CD4-positive, CD25-positive, alpha-beta regulatory T cell (primary cell): Measurements from ENCODE around the gene GPR183. TPM values are rescaled to one million over a fixed set of nuclear protein-coding genes. Genes with fewer than 3 reads are reported as not detected.

Source experiments
- ATAC-seq, 2 donors: fragments of 150-1000 bp; cut with Tn5 transposase; one replicate each; pipeline ENCODE4 v1.10.0; 2021; ENCODE audit warnings: low read depth in 2 of 2, moderate number of reproducible peaks in 2 of 2, moderate library complexity in 1 of 2
- DNase-seq, 3 donors: peaks; one replicate each; pipeline versions ENCODE4 v3.0.0 to v3.0.0-alpha.2; 2012 to 2022; ENCODE audit warnings: mixed read lengths in 1 of 3
- H3K27ac ChIP-seq: one replicate; pipeline ENCODE4 v1.7.0; 2013; ENCODE audit warnings: mild to moderate bottlenecking, low read length; ENCODE audit not compliant: insufficient read depth, poor library complexity, severe bottlenecking
- H3K27me3 ChIP-seq: one replicate; pipeline ENCODE4 v1.7.0; 2013; ENCODE audit warnings: low read length; ENCODE audit not compliant: control insufficient read depth, insufficient read depth
- H3K36me3 ChIP-seq: one replicate; pipeline ENCODE4 v1.7.0; 2013; ENCODE audit warnings: mild to moderate bottlenecking, low read length, moderate library complexity; ENCODE audit not compliant: control insufficient read depth, insufficient read depth
- H3K4me1 ChIP-seq: 2 replicates; pipeline ENCODE4 v1.7.0; 2013; ENCODE audit warnings: mild to moderate bottlenecking, low read length; ENCODE audit not compliant: insufficient read depth, control insufficient read depth, poor library complexity, severe bottlenecking
- H3K4me3 ChIP-seq: one replicate; pipeline ENCODE4 v1.7.0; 2013; ENCODE audit warnings: low read depth, mild to moderate bottlenecking, low read length, moderate library complexity
- H3K9me3 ChIP-seq, 2 experiments: 1 replicate in 1 of 2; 2 replicates in 1 of 2; pipeline ENCODE4 v1.7.0; 2013; ENCODE audit warnings: low read length in 2 of 2, mild to moderate bottlenecking in 1 of 2, moderate library complexity in 1 of 2; ENCODE audit not compliant: control insufficient read depth in 2 of 2
- H3K27ac Mint-ChIP-seq, 3 donors: one replicate each; pipeline ENCODE4 v1.8.0; 2020 to 2022; ENCODE audit warnings: mild to moderate bottlenecking in 3 of 3, mixed read lengths in 3 of 3, moderate library complexity in 2 of 3
- H3K27me3 Mint-ChIP-seq: one replicate; pipeline ENCODE4 v1.8.0; 2022; ENCODE audit warnings: mild to moderate bottlenecking, mixed read lengths
- H3K36me3 Mint-ChIP-seq: one replicate; pipeline ENCODE4 v1.8.0; 2020; ENCODE audit warnings: mixed read lengths
- H3K4me1 Mint-ChIP-seq, 4 donors: one replicate each; pipeline ENCODE4 v1.8.0; 2020 to 2022; ENCODE audit warnings: mixed read lengths in 4 of 4, mild to moderate bottlenecking in 1 of 4
- H3K4me3 Mint-ChIP-seq, 4 donors: one replicate each; pipeline ENCODE4 v1.8.0; 2020 to 2022; ENCODE audit warnings: mild to moderate bottlenecking in 4 of 4, mixed read lengths in 4 of 4, moderate library complexity in 3 of 4
- H3K9me3 Mint-ChIP-seq, 7 donors: one replicate each; pipeline ENCODE4 v1.8.0; 2020 to 2022; ENCODE audit warnings: mixed read lengths in 7 of 7, mild to moderate bottlenecking in 3 of 7, moderate library complexity in 2 of 7
- polyA plus RNA-seq, 4 donors: library from polyadenylated mRNA; unstranded; fragments of 300-500 nt; fragmentation: Illumina TruSeq; gene quantifications; one replicate each; pipeline ENCODE4 v1.2.3, GENCODE V29; 2021
- total RNA-seq: library from RNA; stranded (reverse); gene quantifications from one replicate; pipeline ENCODE4 v1.2.3, GENCODE V29; 2022

Gene GPR183
- total and polyA plus RNA-seq, 5 donors from 2014 or later, result 206 to 418 (median 306) TPM

GRCh38 chr13:99335087-99335486, 27.9 kb upstream of the GPR183 start:
- peaks cover 30 to 56% (median 49%) of the 10 kb centered on the region in 4 donors for H3K4me1 Mint-ChIP-seq
- H3K4me1 ChIP-seq, result peaks cover 10% of the 10 kb centered on the region

GRCh38 chr13:99334221-99334620, 27.0 kb upstream of the GPR183 start:
- peak overlapping the region in 1 of 3 donors; percentile 9 for H3K27ac Mint-ChIP-seq
- no peaks in the 10 kb centered on the region for H3K9me3 Mint-ChIP-seq
- peaks cover 61% of the 10 kb centered on the region for H3K36me3 Mint-ChIP-seq

More at GRCh38 chr13:99335087-99335486, 27.9 kb upstream of the GPR183 start:
- no peak for DNase-seq
- Histone ChIP-seq H3K9me3 (no peaks in the 10 kb centered on the region), H3K27ac (no peak overlapping the region), H3K4me3 (no peak overlapping the region), H3K36me3 (peaks cover 5% of the 10 kb centered on the region), H3K27me3 (no peaks in the 10 kb centered on the region)
- peak overlapping the region in 1 of 4 donors; percentile 4 for H3K4me3 Mint-ChIP-seq
- H3K27ac Mint-ChIP-seq, result peak overlapping the region in 2 of 3 donors; percentile 69 to 82
- H3K9me3 Mint-ChIP-seq, result no peaks in the 10 kb centered on the region
- peaks cover 54% of the 10 kb centered on the region for H3K36me3 Mint-ChIP-seq
- ATAC-seq, result no peak
- no peaks in the 10 kb centered on the region for H3K27me3 Mint-ChIP-seq

GRCh38 chr13:99332456-99332855, 25.3 kb upstream of the GPR183 start:
- peaks cover 56% of the 10 kb centered on the region for H3K36me3 Mint-ChIP-seq
- no peaks in the 10 kb centered on the region for H3K9me3 ChIP-seq
- no peak overlapping the region for H3K27ac ChIP-seq
- ATAC-seq, result no peak
- H3K27me3 ChIP-seq, result no peaks in the 10 kb centered on the region
- H3K27me3 Mint-ChIP-seq, result no peaks in the 10 kb centered on the region
- no peak overlapping the region for H3K4me3 ChIP-seq
- H3K27ac Mint-ChIP-seq, result peak overlapping the region in 1 of 3 donors; percentile 60
- H3K4me1 ChIP-seq, result no peaks in the 10 kb centered on the region
- no peak overlapping the region for H3K4me3 Mint-ChIP-seq
- no peaks in the 10 kb centered on the region for H3K9me3 Mint-ChIP-seq
- H3K4me1 Mint-ChIP-seq, result peaks cover 12 to 45% (median 41%) of the 10 kb centered on the region in 4 donors
- DNase-seq, result no peak
- peaks cover 16% of the 10 kb centered on the region for H3K36me3 ChIP-seq

More at GRCh38 chr13:99334221-99334620, 27.0 kb upstream of the GPR183 start:
- no peak overlapping the region for H3K4me3 Mint-ChIP-seq
- DNase-seq (no peak), ATAC-seq (no peak)
- no peaks in the 10 kb centered on the region for H3K27me3 Mint-ChIP-seq
- no peak overlapping the region for H3K4me3 ChIP-seq
- peaks cover 3% of the 10 kb centered on the region for H3K4me1 ChIP-seq
- peaks cover 10% of the 10 kb centered on the region for H3K36me3 ChIP-seq
- no peaks in the 10 kb centered on the region for H3K9me3 ChIP-seq
- H3K27me3 ChIP-seq, result no peaks in the 10 kb centered on the region
- H3K4me1 Mint-ChIP-seq, result peaks cover 21 to 53% (median 50%) of the 10 kb centered on the region in 4 donors
- H3K27ac ChIP-seq, result no peak overlapping the region

- DNase-seq (no peak), ATAC-seq (no peak)
- no peak overlapping the region for H3K27ac Mint-ChIP-seq
- no peak overlapping the region for H3K4me3 ChIP-seq
- H3K4me3 Mint-ChIP-seq, result no peak overlapping the region
- H3K27me3 ChIP-seq, result no peaks in the 10 kb centered on the region
- no peak overlapping the region for H3K27ac ChIP-seq
- no peaks in the 10 kb centered on the region for H3K27me3 Mint-ChIP-seq
- peaks cover 17 to 51% (median 43%) of the 10 kb centered on the region in 4 donors for H3K4me1 Mint-ChIP-seq
- H3K9me3 Mint-ChIP-seq, result no peaks in the 10 kb centered on the region
- H3K9me3 ChIP-seq, result no peaks in the 10 kb centered on the region
- H3K36me3 ChIP-seq, result peaks cover 16% of the 10 kb centered on the region
- no peaks in the 10 kb centered on the region for H3K4me1 ChIP-seq
- peaks cover 58% of the 10 kb centered on the region for H3K36me3 Mint-ChIP-seq
Observed at GRCh38 chr13:99331881-99332293, 24.7 kb upstream of the GPR183 start.

GRCh38 chr13:99330942-99331341, 23.7 kb upstream of the GPR183 start:
- no peaks in the 10 kb centered on the region for H3K9me3 Mint-ChIP-seq
- H3K4me1 ChIP-seq, result peaks cover 9% of the 10 kb centered on the region
- H3K27ac ChIP-seq, result no peak overlapping the region
- no peak for DNase-seq
- peaks cover 49% of the 10 kb centered on the region for H3K36me3 Mint-ChIP-seq
- peaks cover 26 to 47% (median 43%) of the 10 kb centered on the region in 4 donors for H3K4me1 Mint-ChIP-seq
- H3K36me3 ChIP-seq, result peaks cover 18% of the 10 kb centered on the region
- no peak overlapping the region for H3K4me3 ChIP-seq
- no peaks in the 10 kb centered on the region for H3K27me3 ChIP-seq
- H3K27me3 Mint-ChIP-seq, result no peaks in the 10 kb centered on the region
- no peak for ATAC-seq
- H3K9me3 ChIP-seq, result no peaks in the 10 kb centered on the region
- H3K4me3 Mint-ChIP-seq, result no peak overlapping the region
- no peak overlapping the region for H3K27ac Mint-ChIP-seq

- Histone ChIP-seq H3K27ac (no peak overlapping the region), H3K36me3 (peaks cover 25% of the 10 kb centered on the region)
Observed at GRCh38 chr13:99329477-99329876, 22.3 kb upstream of the GPR183 start.

GRCh38 chr13:99327761-99328160, 20.6 kb upstream of the GPR183 start:
- Histone ChIP-seq H3K9me3 (no peaks in the 10 kb centered on the region), H3K4me1 (peaks cover 21% of the 10 kb centered on the region), H3K27me3 (no peaks in the 10 kb centered on the region), H3K4me3 (no peak overlapping the region), H3K27ac (no peak overlapping the region), H3K36me3 (peaks cover 27% of the 10 kb centered on the region)
- DNase-seq (no peak), ATAC-seq (no peak)
- no peak overlapping the region for H3K27ac Mint-ChIP-seq
- peaks cover 51% of the 10 kb centered on the region for H3K36me3 Mint-ChIP-seq
- no peaks in the 10 kb centered on the region for H3K27me3 Mint-ChIP-seq
- H3K4me3 Mint-ChIP-seq, result no peak overlapping the region
- peaks cover 48 to 57% (median 51%) of the 10 kb centered on the region in 4 donors for H3K4me1 Mint-ChIP-seq
- H3K9me3 Mint-ChIP-seq, result no peaks in the 10 kb centered on the region

More at GRCh38 chr13:99329477-99329876, 22.3 kb upstream of the GPR183 start:
- Mint-ChIP-seq H3K9me3 (no peaks in the 10 kb centered on the region), H3K4me1 (peaks cover 36 to 45% (median 43%) of the 10 kb centered on the region in 4 donors), H3K27me3 (no peaks in the 10 kb centered on the region), H3K4me3 (no peak overlapping the region), H3K27ac (no peak overlapping the region), H3K36me3 (peaks cover 52% of the 10 kb centered on the region)
- no peak for ATAC-seq
- Histone ChIP-seq H3K9me3 (no peaks in the 10 kb centered on the region), H3K27me3 (no peaks in the 10 kb centered on the region), H3K4me3 (no peak overlapping the region), H3K4me1 (peaks cover 11% of the 10 kb centered on the region)
- DNase-seq, result no peak

GRCh38 chr13:99327126-99327525, 19.9 kb upstream of the GPR183 start:
- H3K36me3 ChIP-seq, result peaks cover 27% of the 10 kb centered on the region
- peaks cover 28% of the 10 kb centered on the region for H3K4me1 ChIP-seq
- H3K9me3 ChIP-seq, result no peaks in the 10 kb centered on the region
- no peak overlapping the region for H3K27ac ChIP-seq
- H3K4me3 Mint-ChIP-seq, result no peak overlapping the region
- H3K4me3 ChIP-seq, result no peak overlapping the region
- H3K27ac Mint-ChIP-seq, result peak overlapping the region in 1 of 3 donors; percentile 70
- peaks cover 49 to 58% (median 55%) of the 10 kb centered on the region in 4 donors for H3K4me1 Mint-ChIP-seq
- H3K27me3 ChIP-seq, result no peaks in the 10 kb centered on the region
- no peak for DNase-seq
- no peaks in the 10 kb centered on the region for H3K27me3 Mint-ChIP-seq
- no peaks in the 10 kb centered on the region for H3K9me3 Mint-ChIP-seq
- ATAC-seq, result no peak
- peaks cover 47% of the 10 kb centered on the region for H3K36me3 Mint-ChIP-seq
